A549 (cell line): ENCODE results near the gene CCDC66.

Experiments used
- CEBPB ChIP-seq, 2 experiments: fragments of >200 bp in 1 of 2; sonication (Bioruptor Twin) in 1 of 2; formaldehyde crosslinking in 1 of 2; IDR thresholded peaks; 2 replicates each; pipeline ENCODE4 v1.6.1; 2012 to 2016
- EP300 ChIP-seq, 2 experiments: fragments of >200 bp; sonication (Bioruptor Twin); formaldehyde crosslinking; IDR thresholded peaks; 2 replicates in 1 of 2; 3 replicates in 1 of 2; pipeline ENCODE4 v1.6.1; 2016 to 2017
- FOXS1 ChIP-seq: fragments of 250-450 bp; sonication (Bioruptor Pico); IDR thresholded peaks from 2 replicates; pipeline ENCODE4 v1.5.0; 2020; ENCODE audit warnings: mild to moderate bottlenecking, moderate library complexity
- GATA3 ChIP-seq: IDR thresholded peaks from 2 replicates; pipeline ENCODE4 v1.6.1; 2012; ENCODE audit warnings: borderline replicate concordance
- HDAC2 ChIP-seq: fragments of 200-600 bp; sonication (generic); IDR thresholded peaks from 2 replicates; pipeline ENCODE4 v1.6.1; 2016
- POLR2A ChIP-seq: IDR thresholded peaks from 2 replicates; pipeline ENCODE4 v1.6.1; 2012; ENCODE audit warnings: mild to moderate bottlenecking, low read length
- RCOR1 ChIP-seq: fragments of 150-350 bp; IDR thresholded peaks from 2 replicates; pipeline ENCODE4 v1.6.1; 2014; ENCODE audit warnings: antibody characterized with exemption, low read length, low read depth
- RFX5 ChIP-seq: fragments of 450-650 bp; IDR thresholded peaks from 2 replicates; pipeline ENCODE4 v1.7.1; 2014; ENCODE audit warnings: antibody characterized with exemption, mild to moderate bottlenecking, moderate library complexity
- SMC3 ChIP-seq: fragments of >200 bp; sonication (Bioruptor Twin); formaldehyde crosslinking; IDR thresholded peaks from 3 replicates; pipeline ENCODE4 v1.6.1; 2018; ENCODE audit warnings: inconsistent platforms
- SREBF2 ChIP-seq: fragments of 450-650 bp; IDR thresholded peaks from 2 replicates; pipeline ENCODE4 v1.6.1; 2014; ENCODE audit warnings: mild to moderate bottlenecking, moderate library complexity
- TF ChIP-seq, protein P1 (sequence below): fragments of 200-600 bp; sonication (generic); IDR thresholded peaks from 2 replicates; pipeline ENCODE4 v1.6.1; 2016; ENCODE audit warnings: antibody characterized with exemption, mild to moderate bottlenecking, moderate library complexity
- TF ChIP-seq, protein P2 (sequence below): fragments of >200 bp; sonication (Bioruptor Twin); formaldehyde crosslinking; IDR thresholded peaks from 3 replicates; pipeline ENCODE4 v1.5.1; 2016
- TF ChIP-seq, protein P3 (sequence below): fragments of >200 bp; sonication (Bioruptor Twin); formaldehyde crosslinking; IDR thresholded peaks from 3 replicates; pipeline ENCODE4 v1.6.1; 2016
- TF ChIP-seq, protein P4 (sequence below): IDR thresholded peaks from 2 replicates; pipeline ENCODE4 v1.6.1; 2012; ENCODE audit warnings: low read depth, borderline replicate concordance

DNA sequence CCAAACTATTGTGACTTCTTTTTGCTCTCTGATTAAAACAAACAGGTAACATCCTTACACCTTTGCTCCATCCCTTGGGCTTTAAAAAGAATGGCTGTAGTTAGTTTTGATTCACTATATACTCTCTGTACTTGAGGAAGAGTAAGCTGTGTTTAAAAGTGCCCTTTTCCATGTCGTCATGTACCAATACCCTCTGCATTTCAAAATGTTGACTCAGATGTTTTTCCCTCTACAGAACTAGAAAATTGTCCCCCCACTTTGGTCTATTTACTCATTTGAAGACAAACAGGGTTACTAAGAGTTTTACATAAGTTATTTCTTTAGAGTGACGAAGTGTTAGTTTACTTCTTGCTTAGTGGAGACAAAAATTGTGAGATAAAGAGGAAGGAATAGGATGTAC, 63.4 kb downstream of the CCDC66 start:
- TF ChIP-seq POLR2A (no peak), CEBPB (IDR thresholded peaks at IDR 0.05) (no peak), EP300 (IDR thresholded peaks at IDR 0.05) (no peak), SREBF2 (no peak), FOXS1 (CRISPR knock-in tag) (no peak), GATA3 (no peak), SMC3 (no peak), RFX5 (no peak), HDAC2 (no peak), RCOR1 (no peak)
- TF ChIP-seq, protein P1, sequence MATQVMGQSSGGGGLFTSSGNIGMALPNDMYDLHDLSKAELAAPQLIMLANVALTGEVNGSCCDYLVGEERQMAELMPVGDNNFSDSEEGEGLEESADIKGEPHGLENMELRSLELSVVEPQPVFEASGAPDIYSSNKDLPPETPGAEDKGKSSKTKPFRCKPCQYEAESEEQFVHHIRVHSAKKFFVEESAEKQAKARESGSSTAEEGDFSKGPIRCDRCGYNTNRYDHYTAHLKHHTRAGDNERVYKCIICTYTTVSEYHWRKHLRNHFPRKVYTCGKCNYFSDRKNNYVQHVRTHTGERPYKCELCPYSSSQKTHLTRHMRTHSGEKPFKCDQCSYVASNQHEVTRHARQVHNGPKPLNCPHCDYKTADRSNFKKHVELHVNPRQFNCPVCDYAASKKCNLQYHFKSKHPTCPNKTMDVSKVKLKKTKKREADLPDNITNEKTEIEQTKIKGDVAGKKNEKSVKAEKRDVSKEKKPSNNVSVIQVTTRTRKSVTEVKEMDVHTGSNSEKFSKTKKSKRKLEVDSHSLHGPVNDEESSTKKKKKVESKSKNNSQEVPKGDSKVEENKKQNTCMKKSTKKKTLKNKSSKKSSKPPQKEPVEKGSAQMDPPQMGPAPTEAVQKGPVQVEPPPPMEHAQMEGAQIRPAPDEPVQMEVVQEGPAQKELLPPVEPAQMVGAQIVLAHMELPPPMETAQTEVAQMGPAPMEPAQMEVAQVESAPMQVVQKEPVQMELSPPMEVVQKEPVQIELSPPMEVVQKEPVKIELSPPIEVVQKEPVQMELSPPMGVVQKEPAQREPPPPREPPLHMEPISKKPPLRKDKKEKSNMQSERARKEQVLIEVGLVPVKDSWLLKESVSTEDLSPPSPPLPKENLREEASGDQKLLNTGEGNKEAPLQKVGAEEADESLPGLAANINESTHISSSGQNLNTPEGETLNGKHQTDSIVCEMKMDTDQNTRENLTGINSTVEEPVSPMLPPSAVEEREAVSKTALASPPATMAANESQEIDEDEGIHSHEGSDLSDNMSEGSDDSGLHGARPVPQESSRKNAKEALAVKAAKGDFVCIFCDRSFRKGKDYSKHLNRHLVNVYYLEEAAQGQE, result no peak
- TF ChIP-seq, protein P2, sequence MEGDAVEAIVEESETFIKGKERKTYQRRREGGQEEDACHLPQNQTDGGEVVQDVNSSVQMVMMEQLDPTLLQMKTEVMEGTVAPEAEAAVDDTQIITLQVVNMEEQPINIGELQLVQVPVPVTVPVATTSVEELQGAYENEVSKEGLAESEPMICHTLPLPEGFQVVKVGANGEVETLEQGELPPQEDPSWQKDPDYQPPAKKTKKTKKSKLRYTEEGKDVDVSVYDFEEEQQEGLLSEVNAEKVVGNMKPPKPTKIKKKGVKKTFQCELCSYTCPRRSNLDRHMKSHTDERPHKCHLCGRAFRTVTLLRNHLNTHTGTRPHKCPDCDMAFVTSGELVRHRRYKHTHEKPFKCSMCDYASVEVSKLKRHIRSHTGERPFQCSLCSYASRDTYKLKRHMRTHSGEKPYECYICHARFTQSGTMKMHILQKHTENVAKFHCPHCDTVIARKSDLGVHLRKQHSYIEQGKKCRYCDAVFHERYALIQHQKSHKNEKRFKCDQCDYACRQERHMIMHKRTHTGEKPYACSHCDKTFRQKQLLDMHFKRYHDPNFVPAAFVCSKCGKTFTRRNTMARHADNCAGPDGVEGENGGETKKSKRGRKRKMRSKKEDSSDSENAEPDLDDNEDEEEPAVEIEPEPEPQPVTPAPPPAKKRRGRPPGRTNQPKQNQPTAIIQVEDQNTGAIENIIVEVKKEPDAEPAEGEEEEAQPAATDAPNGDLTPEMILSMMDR, result no peak
- TF ChIP-seq, protein P3, sequence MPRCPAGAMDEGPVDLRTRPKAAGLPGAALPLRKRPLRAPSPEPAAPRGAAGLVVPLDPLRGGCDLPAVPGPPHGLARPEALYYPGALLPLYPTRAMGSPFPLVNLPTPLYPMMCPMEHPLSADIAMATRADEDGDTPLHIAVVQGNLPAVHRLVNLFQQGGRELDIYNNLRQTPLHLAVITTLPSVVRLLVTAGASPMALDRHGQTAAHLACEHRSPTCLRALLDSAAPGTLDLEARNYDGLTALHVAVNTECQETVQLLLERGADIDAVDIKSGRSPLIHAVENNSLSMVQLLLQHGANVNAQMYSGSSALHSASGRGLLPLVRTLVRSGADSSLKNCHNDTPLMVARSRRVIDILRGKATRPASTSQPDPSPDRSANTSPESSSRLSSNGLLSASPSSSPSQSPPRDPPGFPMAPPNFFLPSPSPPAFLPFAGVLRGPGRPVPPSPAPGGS, result no peak
- TF ChIP-seq, protein P4, sequence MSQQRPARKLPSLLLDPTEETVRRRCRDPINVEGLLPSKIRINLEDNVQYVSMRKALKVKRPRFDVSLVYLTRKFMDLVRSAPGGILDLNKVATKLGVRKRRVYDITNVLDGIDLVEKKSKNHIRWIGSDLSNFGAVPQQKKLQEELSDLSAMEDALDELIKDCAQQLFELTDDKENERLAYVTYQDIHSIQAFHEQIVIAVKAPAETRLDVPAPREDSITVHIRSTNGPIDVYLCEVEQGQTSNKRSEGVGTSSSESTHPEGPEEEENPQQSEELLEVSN, result no peak
